Activated CD4-positive, alpha-beta T cell treated with anti-CD3 and anti-CD28 coated beads, Interleukin-2, amount 50 U/mL, for 48 hours (primary cell): Measurements from ENCODE around the gene RAP1A.
A peak's percentile ranks its signal among the peaks of the same experiment; 100 is the strongest.
"Not testable (repeated sequence)": the region's sequence is repeated elsewhere in the genome, so short reads cannot be mapped to it uniquely, and the experiment has no call there.

Source experiments
- DNase-seq, 2 experiments: peaks; one replicate each; pipeline ENCODE4 v3.0.0-alpha.2; 2020

The RAP1A gene

GRCh38 chr1:111631502-111631901 is 11.9 kb downstream of the RAP1A start:
- no peak for DNase-seq

- DNase-seq, result not testable (repeated sequence)
Observed at GRCh38 chr1:111632771-111633170, 13.2 kb downstream of the RAP1A start.

- DNase-seq, result no peak
Observed at GRCh38 chr1:111633736-111634247, 14.2 kb downstream of the RAP1A start.

GRCh38 chr1:111635324-111636009 is 15.9 kb downstream of the RAP1A start:
- DNase-seq, result no peak

- DNase-seq, result no peak
Observed at GRCh38 chr1:111638320-111638719, 18.7 kb downstream of the RAP1A start.

- DNase-seq, result no peak
Observed at GRCh38 chr1:111639602-111640198, 20.1 kb downstream of the RAP1A start.

- DNase-seq, result no peak
Observed at GRCh38 chr1:111643097-111643496, 23.5 kb downstream of the RAP1A start.

GRCh38 chr1:111643696-111644095 is 24.1 kb downstream of the RAP1A start:
- no peak for DNase-seq

GRCh38 chr1:111644506-111644905 is 24.9 kb downstream of the RAP1A start:
- no peak for DNase-seq

GRCh38 chr1:111647736-111648135 is 28.1 kb downstream of the RAP1A start:
- no peak for DNase-seq

- DNase-seq, result no peak
Observed at GRCh38 chr1:111648806-111649205, 29.2 kb downstream of the RAP1A start.

- no peak for DNase-seq
Observed at GRCh38 chr1:111649227-111649626, 29.6 kb downstream of the RAP1A start.

- DNase-seq, result no peak
Observed at GRCh38 chr1:111649648-111650047, 30.1 kb downstream of the RAP1A start.

- DNase-seq, result no peak
Observed at GRCh38 chr1:111653709-111654108, 34.1 kb downstream of the RAP1A start.

GRCh38 chr1:111654839-111655238 is 35.2 kb downstream of the RAP1A start:
- DNase-seq, result peak in 1 of 2 experiments; percentile 29

GRCh38 chr1:111656086-111657017 is 36.8 kb downstream of the RAP1A start:
- no peak for DNase-seq

- no peak for DNase-seq
Observed at GRCh38 chr1:111658622-111659021, 39.0 kb downstream of the RAP1A start.

GRCh38 chr1:111660204-111661150 is 40.9 kb downstream of the RAP1A start:
- DNase-seq, result no peak

GRCh38 chr1:111664652-111665051 is 45.1 kb downstream of the RAP1A start:
- no peak for DNase-seq

- DNase-seq, result no peak
Observed at GRCh38 chr1:111665497-111665896, 45.9 kb downstream of the RAP1A start.

- DNase-seq, result no peak
Observed at GRCh38 chr1:111666828-111667227, 47.2 kb downstream of the RAP1A start.

GRCh38 chr1:111669268-111669667 is 49.7 kb downstream of the RAP1A start:
- DNase-seq, result no peak
